Stimulated activated CD8-positive, alpha-beta memory T cell treated with anti-CD3 and anti-CD28 coated beads, Interleukin-7, amount 100 ng/mL, for 24 hours (primary cell): Measurements from ENCODE around the gene KNDC1.

Experiments
- DNase-seq: peaks from one replicate; pipeline ENCODE4 v3.0.0-alpha.2; 2020; ENCODE audit warnings: low read depth

The KNDC1 gene

GRCh38 chr10:133241501-133242205 is 81.6 kb downstream of the KNDC1 start:
- DNase-seq, result no peak

- no peak for DNase-seq
Observed at GRCh38 chr10:133242611-133243356, 82.8 kb downstream of the KNDC1 start.

GRCh38 chr10:133243593-133243992 is 83.6 kb downstream of the KNDC1 start:
- DNase-seq, result no peak

GRCh38 chr10:133245439-133246235 is 85.6 kb downstream of the KNDC1 start:
- no peak for DNase-seq

GRCh38 chr10:133246236-133246626 is 86.2 kb downstream of the KNDC1 start:
- DNase-seq, result no peak

- no peak for DNase-seq
Observed at GRCh38 chr10:133247681-133248333, 87.8 kb downstream of the KNDC1 start.

- DNase-seq, result no peak
Observed at GRCh38 chr10:133248334-133248715, 88.3 kb downstream of the KNDC1 start.

GRCh38 chr10:133249094-133249780 is 89.2 kb downstream of the KNDC1 start:
- DNase-seq, result no peak

GRCh38 chr10:133249975-133250754 is 90.1 kb downstream of the KNDC1 start:
- no peak for DNase-seq

GRCh38 chr10:133251388-133252222 is 91.6 kb downstream of the KNDC1 start:
- no peak for DNase-seq

GRCh38 chr10:133252223-133252552 is 92.2 kb downstream of the KNDC1 start:
- no peak for DNase-seq

- DNase-seq, result no peak
Observed at GRCh38 chr10:133253361-133253955, 93.4 kb downstream of the KNDC1 start.

GRCh38 chr10:133254421-133255120 is 94.6 kb downstream of the KNDC1 start:
- no peak for DNase-seq

- DNase-seq, result no peak
Observed at GRCh38 chr10:133255323-133255722, 95.3 kb downstream of the KNDC1 start.

GRCh38 chr10:133257489-133258065 is 97.6 kb downstream of the KNDC1 start:
- DNase-seq, result no peak

GRCh38 chr10:133258066-133258817 is 98.2 kb downstream of the KNDC1 start:
- DNase-seq, result no peak

- peak; percentile 80 for DNase-seq
Observed at GRCh38 chr10:133258818-133259601, 99.0 kb downstream of the KNDC1 start.
